MM.1S (cell line): Measurements from ENCODE around the gene SUSD4.

Experiments
- DNase-seq: peaks from one replicate; pipeline ENCODE4 v3.0.0-alpha.2; 2015
- H2AFZ ChIP-seq: fragments of 300-600 bp; sonication (generic); 2 replicates; pipeline ENCODE4 v1.6.0; 2016; ENCODE audit warnings: antibody characterized with exemption, low read length
- H3F3A ChIP-seq: fragments of 300-600 bp; sonication (generic); 2 replicates; pipeline ENCODE4 v1.6.1; 2016; ENCODE audit warnings: mild to moderate bottlenecking, antibody characterized with exemption, low read length, moderate library complexity, mixed read lengths; ENCODE audit not compliant: insufficient read depth
- H3K27ac ChIP-seq: fragments of 300-600 bp; sonication (generic); 2 replicates; pipeline ENCODE4 v1.5.1; 2016; ENCODE audit warnings: mild to moderate bottlenecking, low read length
- H3K27me3 ChIP-seq: fragments of 300-600 bp; sonication (generic); replicated peaks from 2 replicates; pipeline ENCODE4 v1.6.0; 2016; ENCODE audit warnings: low read length; ENCODE audit not compliant: insufficient read depth
- H3K36me3 ChIP-seq: fragments of 300-600 bp; sonication (generic); replicated peaks from 2 replicates; pipeline ENCODE4 v1.6.1; 2016; ENCODE audit warnings: mild to moderate bottlenecking, low read length, mixed read lengths; ENCODE audit not compliant: insufficient read depth
- H3K4me1 ChIP-seq: fragments of 300-600 bp; sonication (generic); 2 replicates; pipeline ENCODE4 v1.6.1; 2016; ENCODE audit warnings: low read length, mixed read lengths
- H3K4me2 ChIP-seq: fragments of 300-600 bp; sonication (generic); 2 replicates; pipeline ENCODE4 v1.6.0; 2016; ENCODE audit warnings: low read depth, low read length
- H3K4me3 ChIP-seq: fragments of 300-600 bp; sonication (generic); 2 replicates; pipeline ENCODE4 v1.5.1; 2016; ENCODE audit warnings: low read length, mixed read lengths
- H3K79me2 ChIP-seq: fragments of 300-600 bp; sonication (generic); 2 replicates; pipeline ENCODE4 v1.6.1; 2016; ENCODE audit warnings: mixed run types, low read length, mixed read lengths
- H3K9ac ChIP-seq: fragments of 300-600 bp; sonication (generic); 2 replicates; pipeline ENCODE4 v1.6.1; 2016; ENCODE audit warnings: low read length, mixed read lengths
- H3K9me2 ChIP-seq: fragments of 300-600 bp; sonication (generic); replicated peaks from 2 replicates; pipeline ENCODE4 v1.6.1; 2016; ENCODE audit warnings: mild to moderate bottlenecking, low read length, mixed read lengths; ENCODE audit not compliant: insufficient read depth
- H3K9me3 ChIP-seq: fragments of 300-600 bp; sonication (generic); replicated peaks from 2 replicates; pipeline ENCODE4 v1.6.1; 2016; ENCODE audit warnings: mild to moderate bottlenecking, low read length, mixed read lengths; ENCODE audit not compliant: insufficient read depth
- H4K20me1 ChIP-seq: fragments of 300-600 bp; sonication (generic); 2 replicates; pipeline ENCODE4 v1.6.1; 2016; ENCODE audit warnings: mild to moderate bottlenecking, low read length, moderate library complexity, mixed read lengths; ENCODE audit not compliant: insufficient read depth
- EZH2 ChIP-seq: fragments of 300-600 bp; sonication (generic); optimal IDR thresholded peaks from 2 replicates; pipeline ENCODE3; 2017; ENCODE audit warnings: low read depth, mild to moderate bottlenecking, antibody characterized with exemption, low read length, mixed read lengths
- EZH2phosphoT487 ChIP-seq: fragments of 300-600 bp; sonication (generic); IDR thresholded peaks from 2 replicates; pipeline ENCODE4 v1.6.1; 2018; ENCODE audit warnings: antibody characterized with exemption, low read length
- TF ChIP-seq, protein P1 (sequence below): fragments of 300-600 bp; sonication (generic); IDR thresholded peaks from 2 replicates; pipeline ENCODE4 v1.5.1; 2016; ENCODE audit warnings: antibody characterized with exemption, low read length, mixed read lengths

The SUSD4 gene

GRCh38 chr1:223344491-223344890, 19.5 kb downstream of the SUSD4 start:
- no peaks in the 10 kb centered on the region for H4K20me1 ChIP-seq
- H3F3A ChIP-seq, result no peaks in the 10 kb centered on the region

GRCh38 chr1:223343692-223344091, 20.3 kb downstream of the SUSD4 start:
- Histone ChIP-seq H3K4me2 (no peak overlapping the region), H3K79me2 (no peaks in the 10 kb centered on the region), H3K4me1 (no peaks in the 10 kb centered on the region), H3K9me2 (no peaks in the 10 kb centered on the region), H3K36me3 (no peaks in the 10 kb centered on the region), H2AFZ (no peak overlapping the region), H3F3A (no peaks in the 10 kb centered on the region), H3K27ac (no peak overlapping the region), H3K9ac (no peak overlapping the region), H3K27me3 (no peaks in the 10 kb centered on the region), H3K4me3 (no peak overlapping the region), H4K20me1 (no peaks in the 10 kb centered on the region), H3K9me3 (no peaks in the 10 kb centered on the region)
- TF ChIP-seq EZH2phosphoT487 (no peak), EZH2 (no peak)
- TF ChIP-seq, protein P1, sequence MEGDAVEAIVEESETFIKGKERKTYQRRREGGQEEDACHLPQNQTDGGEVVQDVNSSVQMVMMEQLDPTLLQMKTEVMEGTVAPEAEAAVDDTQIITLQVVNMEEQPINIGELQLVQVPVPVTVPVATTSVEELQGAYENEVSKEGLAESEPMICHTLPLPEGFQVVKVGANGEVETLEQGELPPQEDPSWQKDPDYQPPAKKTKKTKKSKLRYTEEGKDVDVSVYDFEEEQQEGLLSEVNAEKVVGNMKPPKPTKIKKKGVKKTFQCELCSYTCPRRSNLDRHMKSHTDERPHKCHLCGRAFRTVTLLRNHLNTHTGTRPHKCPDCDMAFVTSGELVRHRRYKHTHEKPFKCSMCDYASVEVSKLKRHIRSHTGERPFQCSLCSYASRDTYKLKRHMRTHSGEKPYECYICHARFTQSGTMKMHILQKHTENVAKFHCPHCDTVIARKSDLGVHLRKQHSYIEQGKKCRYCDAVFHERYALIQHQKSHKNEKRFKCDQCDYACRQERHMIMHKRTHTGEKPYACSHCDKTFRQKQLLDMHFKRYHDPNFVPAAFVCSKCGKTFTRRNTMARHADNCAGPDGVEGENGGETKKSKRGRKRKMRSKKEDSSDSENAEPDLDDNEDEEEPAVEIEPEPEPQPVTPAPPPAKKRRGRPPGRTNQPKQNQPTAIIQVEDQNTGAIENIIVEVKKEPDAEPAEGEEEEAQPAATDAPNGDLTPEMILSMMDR, result no peak
- DNase-seq, result no peak

More at GRCh38 chr1:223344491-223344890, 19.5 kb downstream of the SUSD4 start:
- no peak overlapping the region for H3K27ac ChIP-seq
- no peak overlapping the region for H2AFZ ChIP-seq
- H3K9me3 ChIP-seq, result no peaks in the 10 kb centered on the region
- H3K4me1 ChIP-seq, result no peaks in the 10 kb centered on the region
- H3K4me3 ChIP-seq, result no peak overlapping the region
- DNase-seq, result no peak
- no peaks in the 10 kb centered on the region for H3K27me3 ChIP-seq
- TF ChIP-seq EZH2, result no peak
- TF ChIP-seq, protein P1, result no peak
- TF ChIP-seq EZH2phosphoT487, result no peak
- H3K79me2 ChIP-seq, result no peaks in the 10 kb centered on the region
- no peaks in the 10 kb centered on the region for H3K9me2 ChIP-seq
- H3K9ac ChIP-seq, result no peak overlapping the region
- H3K36me3 ChIP-seq, result no peaks in the 10 kb centered on the region
- no peak overlapping the region for H3K4me2 ChIP-seq

DNA sequence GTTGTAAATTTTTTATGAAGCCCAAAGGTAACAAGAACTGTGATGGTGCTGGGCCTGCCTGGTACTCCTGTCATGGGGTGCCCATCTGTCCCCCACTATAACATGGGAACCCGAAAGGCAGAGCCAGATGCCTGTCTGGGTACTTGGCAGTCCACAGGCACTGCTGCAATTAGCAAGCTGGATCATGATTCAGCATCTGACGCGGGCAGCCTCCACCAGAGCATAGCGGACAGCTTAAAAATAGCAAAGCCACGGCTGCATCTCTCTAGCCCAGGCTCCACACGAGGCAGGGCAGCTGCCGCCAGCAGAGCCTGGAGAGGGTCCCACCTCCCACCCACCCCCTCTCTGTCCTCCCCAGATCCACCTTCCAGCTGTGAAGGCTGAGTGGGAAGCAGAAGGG, 22.9 kb downstream of the SUSD4 start:
- H3K27ac ChIP-seq, result no peak overlapping the region
- no peak overlapping the region for H2AFZ ChIP-seq
- H3K4me1 ChIP-seq, result no peaks in the 10 kb centered on the region
- no peaks in the 10 kb centered on the region for H3K36me3 ChIP-seq
- H3K9me2 ChIP-seq, result no peaks in the 10 kb centered on the region
- H3K9me3 ChIP-seq, result no peaks in the 10 kb centered on the region
- no peaks in the 10 kb centered on the region for H4K20me1 ChIP-seq
- TF ChIP-seq, protein P1, result no peak
- TF ChIP-seq EZH2phosphoT487 (no peak), EZH2 (no peak)
- no peaks in the 10 kb centered on the region for H3K27me3 ChIP-seq
- H3K79me2 ChIP-seq, result no peaks in the 10 kb centered on the region
- H3K4me2 ChIP-seq, result no peak overlapping the region
- no peak overlapping the region for H3K4me3 ChIP-seq
- no peak overlapping the region for H3K9ac ChIP-seq
- H3F3A ChIP-seq, result no peaks in the 10 kb centered on the region
- no peak for DNase-seq
